ENCODE results near the gene LLPH. TPM values are rescaled to one million over a fixed set of nuclear protein-coding genes. Genes with fewer than 3 reads are reported as not detected.

Gene LLPH
- total RNA-seq, 1 experiment from 2014 or later, result 45.6 TPM

DNA sequence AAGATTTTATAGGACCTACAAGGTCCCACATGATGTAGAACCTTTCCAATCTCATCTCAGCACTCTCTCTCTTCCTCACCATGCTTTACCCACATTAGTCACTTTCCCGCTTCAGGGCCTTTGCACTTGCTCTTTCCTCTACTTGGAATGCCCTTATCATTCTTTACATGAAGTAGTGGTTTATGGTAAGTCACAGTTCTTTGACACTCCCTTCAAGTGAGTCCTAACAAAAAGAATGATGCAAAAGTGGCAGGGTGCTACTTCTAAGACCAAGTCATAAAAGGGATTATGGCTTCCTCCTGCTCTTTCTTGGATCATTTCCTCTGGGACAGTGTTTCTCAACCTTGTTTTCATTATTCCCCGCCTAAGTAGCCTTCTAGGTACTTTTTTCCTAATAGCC lies 26.1 kb upstream of the LLPH start:
- Histone ChIP-seq H3K36me3 (ENCODE audit: control insufficient read depth in 1 of 2, insufficient read depth in 2 of 2, low read length in 2 of 2) (peaks cover 0 to 6% of the 10 kb centered on the region in 2 experiments; a peak in 1 of 4 replicates), H3K9me3 (ENCODE audit: control insufficient read depth in 1 of 2, insufficient read depth in 1 of 2, low read depth in 1 of 2, low read length in 2 of 2) (no peaks in the 10 kb centered on the region), H3K9me2 (ENCODE audit: insufficient read depth) (no peaks in the 10 kb centered on the region), H3K9ac (ENCODE audit: low read length) (no peak overlapping the region), H3K4me2 (ENCODE audit: low read length) (no peak overlapping the region), H3K27ac (ENCODE audit: low read depth, low read length) (no peak overlapping the region), H3K27me3 (ENCODE audit: insufficient read depth, low read length) (no peaks in the 10 kb centered on the region), H3K79me2 (ENCODE audit: insufficient read depth, low read length) (peaks cover 14% of the 10 kb centered on the region), H2AFZ (ENCODE audit: low read depth, low read length, poor library complexity, severe bottlenecking) (no peak overlapping the region), H4K20me1 (ENCODE audit: insufficient read depth) (no peaks in the 10 kb centered on the region), H3K4me1 (ENCODE audit: control insufficient read depth in 1 of 2, insufficient read depth in 2 of 2, low read length in 2 of 2) (peaks cover 0 to 7% of the 10 kb centered on the region in 2 experiments; a peak in 1 of 4 replicates), H3K4me3 (replicated peaks in 1 of 2; ENCODE audit: low read depth in 1 of 2, low read length in 2 of 2) (no peak overlapping the region)
- ChIA-PET POLR2A (no interaction called here), CTCF (interaction anchor here (1.0 kb wide), 1 partner anchor 13 kb away, joined by 3 read pairs; no protein-coding TSS in a partner anchor), RAD21 (ENCODE audit: low non-redundant PET in 1 of 2, low total read pairs in 2 of 2, uncharacterized antibody in 2 of 2, unreplicated experiment in 2 of 2) (no interaction called here)
- intact Hi-C loops (cut with micrococcal nuclease), result no loop called here
- TF ChIP-seq, protein P1, sequence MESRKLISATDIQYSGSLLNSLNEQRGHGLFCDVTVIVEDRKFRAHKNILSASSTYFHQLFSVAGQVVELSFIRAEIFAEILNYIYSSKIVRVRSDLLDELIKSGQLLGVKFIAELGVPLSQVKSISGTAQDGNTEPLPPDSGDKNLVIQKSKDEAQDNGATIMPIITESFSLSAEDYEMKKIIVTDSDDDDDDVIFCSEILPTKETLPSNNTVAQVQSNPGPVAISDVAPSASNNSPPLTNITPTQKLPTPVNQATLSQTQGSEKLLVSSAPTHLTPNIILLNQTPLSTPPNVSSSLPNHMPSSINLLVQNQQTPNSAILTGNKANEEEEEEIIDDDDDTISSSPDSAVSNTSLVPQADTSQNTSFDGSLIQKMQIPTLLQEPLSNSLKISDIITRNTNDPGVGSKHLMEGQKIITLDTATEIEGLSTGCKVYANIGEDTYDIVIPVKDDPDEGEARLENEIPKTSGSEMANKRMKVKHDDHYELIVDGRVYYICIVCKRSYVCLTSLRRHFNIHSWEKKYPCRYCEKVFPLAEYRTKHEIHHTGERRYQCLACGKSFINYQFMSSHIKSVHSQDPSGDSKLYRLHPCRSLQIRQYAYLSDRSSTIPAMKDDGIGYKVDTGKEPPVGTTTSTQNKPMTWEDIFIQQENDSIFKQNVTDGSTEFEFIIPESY (IDR thresholded peaks at IDR 0.05; ENCODE audit: extremely low read depth, insufficient replicate concordance, low read length), result no peak
- TF ChIP-seq RAD21 (IDR thresholded peaks at IDR 0.05; ENCODE audit: low read depth), result no peak
- no peak for TF ChIP-seq POLR2AphosphoS5 (IDR thresholded peaks at IDR 0.05; ENCODE audit: low read depth, low read length)
- TF ChIP-seq, protein P2, sequence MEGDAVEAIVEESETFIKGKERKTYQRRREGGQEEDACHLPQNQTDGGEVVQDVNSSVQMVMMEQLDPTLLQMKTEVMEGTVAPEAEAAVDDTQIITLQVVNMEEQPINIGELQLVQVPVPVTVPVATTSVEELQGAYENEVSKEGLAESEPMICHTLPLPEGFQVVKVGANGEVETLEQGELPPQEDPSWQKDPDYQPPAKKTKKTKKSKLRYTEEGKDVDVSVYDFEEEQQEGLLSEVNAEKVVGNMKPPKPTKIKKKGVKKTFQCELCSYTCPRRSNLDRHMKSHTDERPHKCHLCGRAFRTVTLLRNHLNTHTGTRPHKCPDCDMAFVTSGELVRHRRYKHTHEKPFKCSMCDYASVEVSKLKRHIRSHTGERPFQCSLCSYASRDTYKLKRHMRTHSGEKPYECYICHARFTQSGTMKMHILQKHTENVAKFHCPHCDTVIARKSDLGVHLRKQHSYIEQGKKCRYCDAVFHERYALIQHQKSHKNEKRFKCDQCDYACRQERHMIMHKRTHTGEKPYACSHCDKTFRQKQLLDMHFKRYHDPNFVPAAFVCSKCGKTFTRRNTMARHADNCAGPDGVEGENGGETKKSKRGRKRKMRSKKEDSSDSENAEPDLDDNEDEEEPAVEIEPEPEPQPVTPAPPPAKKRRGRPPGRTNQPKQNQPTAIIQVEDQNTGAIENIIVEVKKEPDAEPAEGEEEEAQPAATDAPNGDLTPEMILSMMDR (IDR thresholded peaks at IDR 0.05 in 2 of 3, conservative IDR thresholded peaks at IDR 0.05 in 1 of 3; ENCODE audit: borderline replicate concordance in 1 of 3, insufficient read depth in 1 of 3, low read depth in 2 of 3, low read length in 2 of 3), result no peak
- no peak for TF ChIP-seq CBX3 (IDR thresholded peaks at IDR 0.05; ENCODE audit: low read depth)
- no peak for TF ChIP-seq ELF1 (IDR thresholded peaks at IDR 0.05; ENCODE audit: borderline replicate concordance, low read depth)
- TF ChIP-seq SP1 (IDR thresholded peaks at IDR 0.05; ENCODE audit: low read depth), result no peak
- no peak for TF ChIP-seq JUND (IDR thresholded peaks at IDR 0.05)
- no peak for TF ChIP-seq ATF3 (IDR thresholded peaks at IDR 0.05)
- no peak for TF ChIP-seq TCF7L2 (IDR thresholded peaks at IDR 0.05; ENCODE audit: borderline replicate concordance, extremely low read depth, insufficient read depth, insufficient read length)
- no peak for TF ChIP-seq EGR1 (IDR thresholded peaks at IDR 0.05; ENCODE audit: low read depth)
- TF ChIP-seq FOSL1 (IDR thresholded peaks at IDR 0.05; ENCODE audit: low read depth), result no peak
- no peak for TF ChIP-seq REST (IDR thresholded peaks at IDR 0.05; ENCODE audit: low read depth)
- TF ChIP-seq YY1 (IDR thresholded peaks at IDR 0.05; ENCODE audit: extremely low read depth, insufficient replicate concordance, low read depth, low read length), result no peak
- BruUV-seq (replicated peaks), result no TSS peak
- no peak for DNase-seq (ENCODE audit: low read depth, low spot score)
- no peak for ATAC-seq

Measured in HCT116 (cell line).